HepG2 (cell line): Measurements from ENCODE around the gene GPT2. TPM values are rescaled to one million over a fixed set of nuclear protein-coding genes. Genes with fewer than 3 reads are reported as not detected.

Experiments
- ARID2 ChIP-seq: sonication (generic); formaldehyde crosslinking; IDR thresholded peaks from 2 replicates; pipeline ENCODE4 v1.8.1; 2022; ENCODE audit warnings: mild to moderate bottlenecking, missing genetic modification reagents, borderline replicate concordance
- BORCS8-MEF2B ChIP-seq: sonication (generic); formaldehyde crosslinking; IDR thresholded peaks from 2 replicates; pipeline ENCODE4 v1.8.0; 2022; ENCODE audit warnings: mild to moderate bottlenecking, missing genetic modification reagents
- CBX5 ChIP-seq: sonication (generic); formaldehyde crosslinking; IDR thresholded peaks from 2 replicates; pipeline ENCODE4 v1.4.0; 2020; ENCODE audit warnings: missing genetic modification reagents, borderline replicate concordance
- CCDC6 ChIP-seq: sonication (generic); formaldehyde crosslinking; IDR thresholded peaks from 2 replicates; pipeline ENCODE4 v1.8.1; 2022; ENCODE audit warnings: mild to moderate bottlenecking, missing genetic modification reagents, moderate library complexity
- FOXC1 ChIP-seq: sonication (generic); formaldehyde crosslinking; IDR thresholded peaks from 2 replicates; pipeline ENCODE4 v1.8.0; 2022; ENCODE audit warnings: mild to moderate bottlenecking, missing genetic modification reagents, borderline replicate concordance
- FOXO1 ChIP-seq: sonication (generic); formaldehyde crosslinking; IDR thresholded peaks from 2 replicates; pipeline ENCODE4 v1.4.0; 2020; ENCODE audit warnings: missing genetic modification reagents
- HCFC1 ChIP-seq: fragments of 150-350 bp; IDR thresholded peaks from 2 replicates; pipeline ENCODE4 v1.6.1; 2014; ENCODE audit warnings: low read depth, low read length
- HMG20A ChIP-seq: IDR thresholded peaks from 2 replicates; pipeline ENCODE4 v1.6.1; 2016; ENCODE audit warnings: borderline replicate concordance
- HOXA5 ChIP-seq: sonication (generic); formaldehyde crosslinking; IDR thresholded peaks from 2 replicates; pipeline ENCODE4 v1.4.0; 2020; ENCODE audit warnings: missing genetic modification reagents
- MAFG ChIP-seq: sonication (generic); formaldehyde crosslinking; IDR thresholded peaks from 2 replicates; pipeline ENCODE4 v1.5.1; 2020; ENCODE audit warnings: mild to moderate bottlenecking, missing genetic modification reagents
- MATR3 ChIP-seq: sonication (generic); formaldehyde crosslinking; IDR thresholded peaks from 2 replicates; pipeline ENCODE4 v1.4.0; 2020; ENCODE audit warnings: missing genetic modification reagents
- MED8 ChIP-seq: sonication (generic); formaldehyde crosslinking; IDR thresholded peaks from 2 replicates; pipeline ENCODE4 v1.8.1; 2023; ENCODE audit warnings: mild to moderate bottlenecking, missing genetic modification reagents; ENCODE audit not compliant: insufficient replicate concordance
- MIER3 ChIP-seq: IDR thresholded peaks from 2 replicates; pipeline ENCODE4 v1.6.1; 2016; ENCODE audit warnings: missing compliant biosample characterization, borderline replicate concordance
- NR2F2 ChIP-seq: IDR thresholded peaks from 2 replicates; pipeline ENCODE4 v1.6.1; 2012; ENCODE audit warnings: low read depth, inconsistent platforms, borderline replicate concordance
- SMAD3 ChIP-seq: sonication (generic); formaldehyde crosslinking; IDR thresholded peaks from 2 replicates; pipeline ENCODE4 v1.4.0; 2020; ENCODE audit warnings: missing genetic modification reagents
- SNRNP70 ChIP-seq: fragments of 200-400 bp; formaldehyde crosslinking; IDR thresholded peaks from 2 replicates; pipeline ENCODE4 v1.6.1; 2017; ENCODE audit warnings: mild to moderate bottlenecking, low read depth, low read length, moderate library complexity
- SOX6 ChIP-seq, 2 experiments: fragments of 450-650 bp in 1 of 2; sonication (generic) in 1 of 2; formaldehyde crosslinking in 1 of 2; IDR thresholded peaks; 2 replicates each; pipeline versions ENCODE4 v1.4.0 to v1.6.1; 2017 to 2020; ENCODE audit warnings: antibody characterized with exemption in 1 of 2, mild to moderate bottlenecking in 1 of 2, missing genetic modification reagents in 1 of 2
- TBX2 ChIP-seq: sonication (generic); formaldehyde crosslinking; IDR thresholded peaks from 2 replicates; pipeline ENCODE4 v1.5.0; 2020; ENCODE audit warnings: missing genetic modification reagents, mild to moderate bottlenecking, borderline replicate concordance
- ZBTB34 ChIP-seq: sonication (generic); formaldehyde crosslinking; IDR thresholded peaks from 2 replicates; pipeline ENCODE4 v1.8.0; 2022; ENCODE audit warnings: mild to moderate bottlenecking, missing genetic modification reagents
- ZBTB37 ChIP-seq: sonication (generic); formaldehyde crosslinking; IDR thresholded peaks from 2 replicates; pipeline ENCODE4 v1.4.0; 2020; ENCODE audit warnings: mild to moderate bottlenecking, missing genetic modification reagents
- ZC3H13 ChIP-seq: sonication (generic); formaldehyde crosslinking; IDR thresholded peaks from 2 replicates; pipeline ENCODE4 v1.8.1; 2023; ENCODE audit warnings: mild to moderate bottlenecking, missing genetic modification reagents, moderate library complexity
- ZFP62 ChIP-seq: sonication (generic); formaldehyde crosslinking; IDR thresholded peaks from 2 replicates; pipeline ENCODE4 v1.4.0; 2020; ENCODE audit warnings: missing genetic modification reagents
- ZNF121 ChIP-seq: sonication (generic); formaldehyde crosslinking; IDR thresholded peaks from 2 replicates; pipeline ENCODE4 v1.5.0; 2020; ENCODE audit warnings: mild to moderate bottlenecking, missing genetic modification reagents
- ZNF160 ChIP-seq: sonication (generic); formaldehyde crosslinking; IDR thresholded peaks from 2 replicates; pipeline ENCODE4 v1.8.0; 2022; ENCODE audit warnings: mild to moderate bottlenecking, inconsistent platforms, missing genetic modification reagents
- ZNF251 ChIP-seq: sonication (generic); formaldehyde crosslinking; IDR thresholded peaks from 2 replicates; pipeline ENCODE4 v1.9.0; 2021; ENCODE audit warnings: mild to moderate bottlenecking, missing genetic modification reagents
- ZNF350 ChIP-seq: sonication (generic); formaldehyde crosslinking; IDR thresholded peaks from 2 replicates; pipeline ENCODE4 v1.4.0; 2020; ENCODE audit warnings: mild to moderate bottlenecking, low read depth, missing genetic modification reagents, borderline replicate concordance
- ZNF430 ChIP-seq: sonication (generic); formaldehyde crosslinking; IDR thresholded peaks from 2 replicates; pipeline ENCODE4 v1.9.0; 2021; ENCODE audit warnings: mild to moderate bottlenecking, missing genetic modification reagents
- ZNF564 ChIP-seq: sonication (generic); formaldehyde crosslinking; IDR thresholded peaks from 2 replicates; pipeline ENCODE4 v1.8.1; 2023; ENCODE audit warnings: mild to moderate bottlenecking, missing genetic modification reagents
- ZSCAN25 ChIP-seq: sonication (generic); formaldehyde crosslinking; IDR thresholded peaks from 2 replicates; pipeline ENCODE4 v1.8.0; 2022; ENCODE audit warnings: mild to moderate bottlenecking, missing genetic modification reagents
- polyA plus RNA-seq, 8 experiments: library from polyadenylated mRNA; depleted of rRNA in 3 of 8; stranded (reverse) in 7 of 8; unstranded in 1 of 8; fragments of >200 nt; fragmentation: Illumina TruSeq in 4 of 8; extraction: Trizol in 4 of 8; gene quantifications; 2 replicates each; pipeline versions ENCODE4 v1.2.1 to v1.2.3, GENCODE V29; 2011 to 2016; ENCODE audit warnings: low read depth in 4 of 8, missing spikeins in 1 of 8, mixed read lengths in 1 of 8; ENCODE audit not compliant: insufficient read depth in 1 of 8
- total RNA-seq, 5 experiments: library from RNA; depleted of rRNA; stranded (reverse); fragments of >200 nt; fragmentation: Illumina TruSeq; extraction: Trizol; gene quantifications; 2 replicates each; pipeline ENCODE4 v1.2.3, GENCODE V29; 2016; ENCODE audit warnings: low read depth in 1 of 5
- TF ChIP-seq, protein P1 (sequence below): sonication (generic); formaldehyde crosslinking; IDR thresholded peaks from 2 replicates; pipeline ENCODE4 v1.4.0; 2020; ENCODE audit warnings: missing genetic modification reagents

The GPT2 gene
- total and polyA plus RNA-seq, 2 of the 13 experiments (the other 11 are each of a cell fraction or from before 2014, with no cell fraction given): 138 to 267 TPM

DNA sequence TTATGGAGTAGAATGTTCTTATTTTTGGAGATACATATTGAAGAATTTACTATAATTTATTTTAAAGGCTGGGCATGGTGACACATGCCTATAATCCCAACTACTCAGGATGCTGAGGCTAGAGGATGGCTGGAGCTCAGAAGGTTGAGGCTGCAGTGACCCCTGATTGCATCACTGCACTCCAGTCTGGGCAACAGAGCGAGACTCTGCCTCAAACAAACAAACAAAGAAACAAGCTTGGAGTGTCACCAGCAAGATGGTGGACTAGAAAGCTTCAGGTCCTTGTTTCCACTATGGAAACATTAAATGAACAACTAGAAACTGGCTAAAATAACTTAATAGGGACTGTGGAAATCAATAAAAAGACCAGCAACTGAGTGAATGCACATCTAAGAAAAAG lies 17.9 kb upstream of the GPT2 start (continued):
- TF ChIP-seq ZC3H13 (no peak), SOX6 (IDR thresholded peaks at IDR 0.05) (no peak), SOX6 (CRISPR knock-in tag; IDR thresholded peaks at IDR 0.05) (peak; percentile 75), BORCS8-MEF2B (no peak), ZNF251 (CRISPR knock-in tag) (no peak), HMG20A (CRISPR knock-in tag) (peak; percentile 76), MIER3 (CRISPR knock-in tag) (peak; percentile 34; the same call in 1 of the 2 replicates), ZSCAN25 (CRISPR knock-in tag) (no peak), ZBTB34 (CRISPR knock-in tag) (no peak), MED8 (no peak), SNRNP70 (no peak), CBX5 (peak; percentile 59; the same call in 1 of the 2 replicates), HOXA5 (CRISPR knock-in tag) (peak; percentile 43; the same call in 1 of the 2 replicates), MAFG (CRISPR knock-in tag) (no peak), ZNF121 (CRISPR knock-in tag) (peak; percentile 97), ARID2 (CRISPR knock-in tag) (no peak), SMAD3 (no peak), ZFP62 (no peak), FOXO1 (peak; percentile 38; the same call in 1 of the 2 replicates), FOXC1 (no peak), ZNF350 (peak; percentile 15; the same call in 1 of the 2 replicates), ZNF564 (CRISPR knock-in tag) (no peak), ZNF430 (CRISPR knock-in tag) (no peak), HCFC1 (no peak), NR2F2 (peak; percentile 67; the same call in 1 of the 2 replicates), ZBTB37 (no peak), ZNF160 (CRISPR knock-in tag) (no peak), MATR3 (no peak), TBX2 (no peak), CCDC6 (CRISPR knock-in tag) (no peak)
- TF ChIP-seq, protein P1, sequence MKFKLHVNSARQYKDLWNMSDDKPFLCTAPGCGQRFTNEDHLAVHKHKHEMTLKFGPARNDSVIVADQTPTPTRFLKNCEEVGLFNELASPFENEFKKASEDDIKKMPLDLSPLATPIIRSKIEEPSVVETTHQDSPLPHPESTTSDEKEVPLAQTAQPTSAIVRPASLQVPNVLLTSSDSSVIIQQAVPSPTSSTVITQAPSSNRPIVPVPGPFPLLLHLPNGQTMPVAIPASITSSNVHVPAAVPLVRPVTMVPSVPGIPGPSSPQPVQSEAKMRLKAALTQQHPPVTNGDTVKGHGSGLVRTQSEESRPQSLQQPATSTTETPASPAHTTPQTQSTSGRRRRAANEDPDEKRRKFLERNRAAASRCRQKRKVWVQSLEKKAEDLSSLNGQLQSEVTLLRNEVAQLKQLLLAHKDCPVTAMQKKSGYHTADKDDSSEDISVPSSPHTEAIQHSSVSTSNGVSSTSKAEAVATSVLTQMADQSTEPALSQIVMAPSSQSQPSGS (CRISPR knock-in tag): peak; percentile 15; the same call in 1 of the 2 replicates
